HCT116 (cell line): Measurements from ENCODE around the gene NNAT. TPM values are rescaled to one million over a fixed set of nuclear protein-coding genes. Genes with fewer than 3 reads are reported as not detected.

Experiments used
- ATAC-seq: fragments of 200-7000 bp; cut with Tn5 transposase; 2 replicates; pipeline ENCODE4 v1.9.1; 2020; ENCODE audit warnings: mild to moderate bottlenecking, moderate library complexity
- BruUV-seq: library from RNA; stranded (reverse); fragments of 400-500 nt; replicated peaks from 2 replicates; lab custom pipeline; 2021; lab: Mats Ljungman, UMichigan
- CTCF ChIA-PET: fragments of 300-600 bp; sonication (Branson Sonifier 250); formaldehyde crosslinking; loops from one replicate; lab custom pipeline; 2021; ENCODE audit warnings: antibody characterized with exemption; lab: Charles Lee
- POLR2A ChIA-PET: fragments of 300-600, 350-600 bp; sonication (Branson Sonifier 250); formaldehyde crosslinking; loops from one replicate; lab custom pipeline; 2021; ENCODE audit warnings: antibody characterized with exemption; lab: Charles Lee
- RAD21 ChIA-PET, 2 experiments: fragments of 300-600 bp; sonication (Branson Sonifier 250); formaldehyde crosslinking; loops; one replicate each; lab custom pipeline; 2023; ENCODE audit warnings: low total read pairs in 2 of 2; ENCODE audit not compliant: uncharacterized antibody in 2 of 2, unreplicated experiment in 2 of 2, low non-redundant PET in 1 of 2; lab: Charles Lee
- DNase-seq: peaks from one replicate; pipeline ENCODE4 v3.0.0-alpha.2; 2010; ENCODE audit warnings: low read depth, low spot score
- H2AFZ ChIP-seq: fragments of 200-600 bp; shearing (Covaris generic), sonication (generic); 2 replicates; pipeline ENCODE4 v1.6.1; 2017; ENCODE audit warnings: low read depth, mixed run types, mixed read lengths, antibody characterized with exemption, low read length; ENCODE audit not compliant: poor library complexity, severe bottlenecking
- H3K27ac ChIP-seq: 2 replicates; pipeline ENCODE4 v1.5.1; 2012; ENCODE audit warnings: low read depth, low read length
- H3K27me3 ChIP-seq: fragments of 200-600 bp; sonication (generic); 2 replicates; pipeline ENCODE4 v1.6.1; 2016; ENCODE audit warnings: mixed run types, low read length, mixed read lengths; ENCODE audit not compliant: insufficient read depth
- H3K36me3 ChIP-seq, 2 experiments: fragments of 200-500 bp in 1 of 2; fragments of 200-600 bp in 1 of 2; sonication (Bioruptor generic) in 1 of 2; sonication (generic) in 1 of 2; 2 replicates each; pipeline versions ENCODE4 v1.5.1 to v1.6.1; 2014 to 2016; ENCODE audit warnings: low read length in 2 of 2, inconsistent platforms in 1 of 2, mixed read lengths in 1 of 2, mixed run types in 1 of 2; ENCODE audit not compliant: insufficient read depth in 2 of 2, control insufficient read depth in 1 of 2
- H3K4me1 ChIP-seq, 2 experiments: fragments of 200-600 bp in 1 of 2; sonication (generic) in 1 of 2; 2 replicates each; pipeline versions ENCODE4 v1.5.1 to v1.6.1; 2012 to 2017; ENCODE audit warnings: low read length in 2 of 2, inconsistent platforms in 1 of 2, mild to moderate bottlenecking in 1 of 2, mixed read lengths in 1 of 2, mixed run types in 1 of 2, moderate library complexity in 1 of 2; ENCODE audit not compliant: insufficient read depth in 2 of 2, control insufficient read depth in 1 of 2
- H3K4me2 ChIP-seq: fragments of 200-600 bp; sonication (generic); 2 replicates; pipeline ENCODE4 v1.6.1; 2017; ENCODE audit warnings: mixed run types, low read length, mixed read lengths
- H3K4me3 ChIP-seq, 2 experiments: fragments of 200-600 bp in 1 of 2; sonication (generic) in 1 of 2; replicated peaks in 1 of 2; 2 replicates each; pipeline ENCODE4 v1.5.1; 2011 to 2016; ENCODE audit warnings: low read length in 2 of 2, control low read depth in 1 of 2, low read depth in 1 of 2, mild to moderate bottlenecking in 1 of 2, mixed read lengths in 1 of 2, mixed run types in 1 of 2
- H3K79me2 ChIP-seq: fragments of 200-600 bp; sonication (generic); 2 replicates; pipeline ENCODE4 v1.6.1; 2017; ENCODE audit warnings: mild to moderate bottlenecking, mixed run types, low read length, moderate library complexity, mixed read lengths; ENCODE audit not compliant: insufficient read depth
- H3K9ac ChIP-seq: fragments of 200-600 bp; sonication (generic); 2 replicates; pipeline ENCODE4 v1.6.1; 2016; ENCODE audit warnings: low read length, mixed read lengths
- H3K9me2 ChIP-seq: fragments of 200-600 bp; sonication (generic), shearing (Covaris generic); 2 replicates; pipeline ENCODE4 v1.6.1; 2017; ENCODE audit warnings: mixed run types, mild to moderate bottlenecking, moderate library complexity; ENCODE audit not compliant: insufficient read depth
- H3K9me3 ChIP-seq, 2 experiments: fragments of 200-500 bp in 1 of 2; fragments of 200-600 bp in 1 of 2; sonication (Bioruptor generic) in 1 of 2; sonication (generic) in 1 of 2; 2 replicates each; pipeline ENCODE4 v1.6.1; 2014 to 2017; ENCODE audit warnings: low read length in 2 of 2, mixed read lengths in 2 of 2, inconsistent platforms in 1 of 2, low read depth in 1 of 2, mild to moderate bottlenecking in 1 of 2, mixed run types in 1 of 2, moderate library complexity in 1 of 2; ENCODE audit not compliant: control insufficient read depth in 1 of 2, insufficient read depth in 1 of 2
- H4K20me1 ChIP-seq: fragments of 200-600 bp; sonication (generic), shearing (Covaris generic); 2 replicates; pipeline ENCODE4 v1.6.1; 2017; ENCODE audit warnings: mixed run types, mild to moderate bottlenecking, moderate library complexity; ENCODE audit not compliant: insufficient read depth
- CBX3 ChIP-seq: IDR thresholded peaks from 2 replicates; pipeline ENCODE4 v1.6.1; 2012; ENCODE audit warnings: low read depth
- CEBPB ChIP-seq: IDR thresholded peaks from 2 replicates; pipeline ENCODE4 v1.6.1; 2012; ENCODE audit warnings: low read depth
- EGR1 ChIP-seq: IDR thresholded peaks from 2 replicates; pipeline ENCODE4 v1.6.1; 2012; ENCODE audit warnings: low read depth
- ELF1 ChIP-seq: IDR thresholded peaks from 2 replicates; pipeline ENCODE4 v1.6.1; 2012; ENCODE audit warnings: low read depth, borderline replicate concordance
- EZH2 ChIP-seq: fragments of 200-600 bp; sonication (generic); IDR thresholded peaks from 2 replicates; pipeline ENCODE4 v1.6.1; 2017; ENCODE audit warnings: antibody characterized with exemption, mixed run types
- EZH2phosphoT487 ChIP-seq: fragments of 200-600 bp; IDR thresholded peaks from 2 replicates; pipeline ENCODE4 v1.6.1; 2018; ENCODE audit warnings: antibody characterized with exemption, borderline replicate concordance
- JUND ChIP-seq: IDR thresholded peaks from 2 replicates; pipeline ENCODE4 v1.6.1; 2012
- POLR2A ChIP-seq: IDR thresholded peaks from 2 replicates; pipeline ENCODE4 v1.7.0; 2011; ENCODE audit warnings: borderline replicate concordance; ENCODE audit not compliant: insufficient read depth, insufficient read length; ENCODE audit errors: extremely low read depth
- POLR2AphosphoS5 ChIP-seq: IDR thresholded peaks from 2 replicates; pipeline ENCODE4 v1.6.1; 2011; ENCODE audit warnings: mild to moderate bottlenecking, low read depth, low read length, moderate library complexity
- RAD21 ChIP-seq: IDR thresholded peaks from 2 replicates; pipeline ENCODE4 v1.6.1; 2012; ENCODE audit warnings: low read depth, mild to moderate bottlenecking
- SP1 ChIP-seq: IDR thresholded peaks from 2 replicates; pipeline ENCODE4 v1.6.1; 2012; ENCODE audit warnings: low read depth
- SRF ChIP-seq: IDR thresholded peaks from 2 replicates; pipeline ENCODE4 v1.6.1; 2012; ENCODE audit warnings: low read depth
- TCF7L2 ChIP-seq: IDR thresholded peaks from 2 replicates; pipeline ENCODE4 v1.7.0; 2011; ENCODE audit warnings: borderline replicate concordance, inconsistent platforms; ENCODE audit not compliant: insufficient read depth, insufficient read length; ENCODE audit errors: extremely low read depth
- ZNF274 ChIP-seq: fragments of 200-500 bp; sonication (Bioruptor generic); IDR thresholded peaks from 2 replicates; pipeline ENCODE4 v1.6.1; 2014; ENCODE audit warnings: mild to moderate bottlenecking, low read depth, low read length, inconsistent platforms
- intact Hi-C: fragments of 100-400 bp; cut with micrococcal nuclease; formaldehyde crosslinking; loops from 2 replicates; pipeline ENCODE4 v1.10.0; 2022
- total RNA-seq: library from RNA; stranded (reverse); gene quantifications from one replicate; pipeline ENCODE4 v1.2.1, GENCODE V29; 2021; ENCODE audit not compliant: unreplicated experiment
- TF ChIP-seq, protein P1 (sequence below): IDR thresholded peaks from 2 replicates; pipeline ENCODE4 v1.6.1; 2012
- TF ChIP-seq, protein P2 (sequence below), 3 experiments: fragments of 200-600 bp in 1 of 3; sonication (generic) in 1 of 3; IDR thresholded peaks in 2 of 3; conservative IDR thresholded peaks in 1 of 3; 2 replicates each; pipeline ENCODE4 v1.5.1; 2012 to 2017; ENCODE audit warnings: low read depth in 2 of 3, low read length in 2 of 3, antibody characterized with exemption in 1 of 3, borderline replicate concordance in 1 of 3, control low read depth in 1 of 3, mild to moderate bottlenecking in 1 of 3, mixed read lengths in 1 of 3, mixed run types in 1 of 3, moderate library complexity in 1 of 3; ENCODE audit not compliant: insufficient read depth in 1 of 3
- TF ChIP-seq, protein P3 (sequence below): IDR thresholded peaks from 2 replicates; pipeline ENCODE4 v1.6.1; 2012; ENCODE audit warnings: low read depth
- TF ChIP-seq, protein P4 (sequence below): IDR thresholded peaks from 2 replicates; pipeline ENCODE4 v1.6.1; 2012
- TF ChIP-seq, protein P5 (sequence below): IDR thresholded peaks from 2 replicates; pipeline ENCODE4 v1.6.1; 2011; ENCODE audit warnings: mild to moderate bottlenecking, low read length, moderate library complexity; ENCODE audit not compliant: insufficient replicate concordance; ENCODE audit errors: extremely low read depth

NNAT gene
- total RNA-seq, 1 experiment from 2014 or later: not detected

DNA sequence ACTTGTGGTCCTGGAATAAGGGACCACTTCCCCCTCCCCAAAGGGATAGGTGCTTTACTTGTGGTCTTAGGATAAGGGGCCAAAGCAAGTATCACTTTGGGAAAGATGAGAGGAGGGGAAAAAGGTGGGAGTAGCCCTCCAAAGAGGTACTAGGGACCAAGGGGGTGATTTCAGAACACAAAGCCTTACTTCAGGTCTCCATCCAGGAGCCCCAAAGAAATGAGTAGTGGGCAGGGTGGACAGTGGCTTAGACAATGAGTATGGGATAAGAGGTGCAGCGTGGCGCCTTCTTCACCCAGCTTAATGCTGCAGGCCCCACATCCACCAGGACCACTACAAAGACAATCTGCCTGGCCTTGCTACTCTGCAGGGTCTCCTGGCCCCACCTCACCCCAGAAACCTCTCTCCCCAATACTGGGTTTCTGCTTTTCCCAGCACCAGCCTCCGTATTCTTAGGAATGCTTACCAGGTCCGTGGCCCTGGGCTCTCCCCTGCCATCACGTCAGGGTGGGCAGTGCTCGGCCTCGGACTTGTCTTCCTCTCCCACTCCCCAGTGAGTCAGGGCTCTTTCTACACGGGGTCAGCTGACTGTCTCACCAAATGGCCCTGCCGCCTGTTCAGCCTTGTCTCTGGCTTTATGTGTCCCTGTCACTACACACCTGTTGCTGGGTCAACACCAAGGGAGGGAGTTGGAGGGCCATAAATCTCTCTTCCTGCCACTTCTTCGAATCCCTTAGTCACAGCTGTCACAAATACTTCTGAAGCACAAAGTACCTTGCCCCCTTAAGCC is 3.1 kb downstream of the NNAT start:
- no peaks in the 10 kb centered on the region for H3K27me3 ChIP-seq
- no peaks in the 10 kb centered on the region for H3K9me2 ChIP-seq
- ATAC-seq: no peak
- H4K20me1 ChIP-seq: no peaks in the 10 kb centered on the region
- ChIA-PET CTCF (no interaction called here), RAD21 (interaction anchor here in 1 of 2 experiments (0.7 kb wide), 1 partner anchor 16 kb away, joined by 3 read pairs; no protein-coding TSS in a partner anchor), POLR2A (no interaction called here)
- H3K4me3 ChIP-seq: no peak overlapping the region
- DNase-seq: no peak
- H3K36me3 ChIP-seq: no peaks in the 10 kb centered on the region; a peak in 1 of 4 replicates
- intact Hi-C loops: no loop called here
- no TSS peak for BruUV-seq
- H3K27ac ChIP-seq: 0 out of 2 replicates have a peak overlapping the region, but pooled peaks have one; percentile 36
- TF ChIP-seq, protein P1, sequence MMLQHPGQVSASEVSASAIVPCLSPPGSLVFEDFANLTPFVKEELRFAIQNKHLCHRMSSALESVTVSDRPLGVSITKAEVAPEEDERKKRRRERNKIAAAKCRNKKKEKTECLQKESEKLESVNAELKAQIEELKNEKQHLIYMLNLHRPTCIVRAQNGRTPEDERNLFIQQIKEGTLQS: no peak
- no peak for TF ChIP-seq CEBPB
- no peak for TF ChIP-seq ELF1
- no peak for TF ChIP-seq JUND
- no peak for TF ChIP-seq TCF7L2
- no peak for TF ChIP-seq POLR2A
- TF ChIP-seq, protein P2, sequence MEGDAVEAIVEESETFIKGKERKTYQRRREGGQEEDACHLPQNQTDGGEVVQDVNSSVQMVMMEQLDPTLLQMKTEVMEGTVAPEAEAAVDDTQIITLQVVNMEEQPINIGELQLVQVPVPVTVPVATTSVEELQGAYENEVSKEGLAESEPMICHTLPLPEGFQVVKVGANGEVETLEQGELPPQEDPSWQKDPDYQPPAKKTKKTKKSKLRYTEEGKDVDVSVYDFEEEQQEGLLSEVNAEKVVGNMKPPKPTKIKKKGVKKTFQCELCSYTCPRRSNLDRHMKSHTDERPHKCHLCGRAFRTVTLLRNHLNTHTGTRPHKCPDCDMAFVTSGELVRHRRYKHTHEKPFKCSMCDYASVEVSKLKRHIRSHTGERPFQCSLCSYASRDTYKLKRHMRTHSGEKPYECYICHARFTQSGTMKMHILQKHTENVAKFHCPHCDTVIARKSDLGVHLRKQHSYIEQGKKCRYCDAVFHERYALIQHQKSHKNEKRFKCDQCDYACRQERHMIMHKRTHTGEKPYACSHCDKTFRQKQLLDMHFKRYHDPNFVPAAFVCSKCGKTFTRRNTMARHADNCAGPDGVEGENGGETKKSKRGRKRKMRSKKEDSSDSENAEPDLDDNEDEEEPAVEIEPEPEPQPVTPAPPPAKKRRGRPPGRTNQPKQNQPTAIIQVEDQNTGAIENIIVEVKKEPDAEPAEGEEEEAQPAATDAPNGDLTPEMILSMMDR (IDR thresholded peaks at IDR 0.05 in 2 of 3, conservative IDR thresholded peaks at IDR 0.05 in 1 of 3; ENCODE audit: borderline replicate concordance in 1 of 3, insufficient read depth in 1 of 3, low read depth in 2 of 3, low read length in 2 of 3): no peak
- TF ChIP-seq, protein P3, sequence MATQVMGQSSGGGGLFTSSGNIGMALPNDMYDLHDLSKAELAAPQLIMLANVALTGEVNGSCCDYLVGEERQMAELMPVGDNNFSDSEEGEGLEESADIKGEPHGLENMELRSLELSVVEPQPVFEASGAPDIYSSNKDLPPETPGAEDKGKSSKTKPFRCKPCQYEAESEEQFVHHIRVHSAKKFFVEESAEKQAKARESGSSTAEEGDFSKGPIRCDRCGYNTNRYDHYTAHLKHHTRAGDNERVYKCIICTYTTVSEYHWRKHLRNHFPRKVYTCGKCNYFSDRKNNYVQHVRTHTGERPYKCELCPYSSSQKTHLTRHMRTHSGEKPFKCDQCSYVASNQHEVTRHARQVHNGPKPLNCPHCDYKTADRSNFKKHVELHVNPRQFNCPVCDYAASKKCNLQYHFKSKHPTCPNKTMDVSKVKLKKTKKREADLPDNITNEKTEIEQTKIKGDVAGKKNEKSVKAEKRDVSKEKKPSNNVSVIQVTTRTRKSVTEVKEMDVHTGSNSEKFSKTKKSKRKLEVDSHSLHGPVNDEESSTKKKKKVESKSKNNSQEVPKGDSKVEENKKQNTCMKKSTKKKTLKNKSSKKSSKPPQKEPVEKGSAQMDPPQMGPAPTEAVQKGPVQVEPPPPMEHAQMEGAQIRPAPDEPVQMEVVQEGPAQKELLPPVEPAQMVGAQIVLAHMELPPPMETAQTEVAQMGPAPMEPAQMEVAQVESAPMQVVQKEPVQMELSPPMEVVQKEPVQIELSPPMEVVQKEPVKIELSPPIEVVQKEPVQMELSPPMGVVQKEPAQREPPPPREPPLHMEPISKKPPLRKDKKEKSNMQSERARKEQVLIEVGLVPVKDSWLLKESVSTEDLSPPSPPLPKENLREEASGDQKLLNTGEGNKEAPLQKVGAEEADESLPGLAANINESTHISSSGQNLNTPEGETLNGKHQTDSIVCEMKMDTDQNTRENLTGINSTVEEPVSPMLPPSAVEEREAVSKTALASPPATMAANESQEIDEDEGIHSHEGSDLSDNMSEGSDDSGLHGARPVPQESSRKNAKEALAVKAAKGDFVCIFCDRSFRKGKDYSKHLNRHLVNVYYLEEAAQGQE: no peak
- TF ChIP-seq SRF: no peak
- no peak for TF ChIP-seq EZH2phosphoT487
- TF ChIP-seq POLR2AphosphoS5: no peak
- TF ChIP-seq, protein P4, sequence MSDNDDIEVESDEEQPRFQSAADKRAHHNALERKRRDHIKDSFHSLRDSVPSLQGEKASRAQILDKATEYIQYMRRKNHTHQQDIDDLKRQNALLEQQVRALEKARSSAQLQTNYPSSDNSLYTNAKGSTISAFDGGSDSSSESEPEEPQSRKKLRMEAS: no peak
- TF ChIP-seq, protein P5, sequence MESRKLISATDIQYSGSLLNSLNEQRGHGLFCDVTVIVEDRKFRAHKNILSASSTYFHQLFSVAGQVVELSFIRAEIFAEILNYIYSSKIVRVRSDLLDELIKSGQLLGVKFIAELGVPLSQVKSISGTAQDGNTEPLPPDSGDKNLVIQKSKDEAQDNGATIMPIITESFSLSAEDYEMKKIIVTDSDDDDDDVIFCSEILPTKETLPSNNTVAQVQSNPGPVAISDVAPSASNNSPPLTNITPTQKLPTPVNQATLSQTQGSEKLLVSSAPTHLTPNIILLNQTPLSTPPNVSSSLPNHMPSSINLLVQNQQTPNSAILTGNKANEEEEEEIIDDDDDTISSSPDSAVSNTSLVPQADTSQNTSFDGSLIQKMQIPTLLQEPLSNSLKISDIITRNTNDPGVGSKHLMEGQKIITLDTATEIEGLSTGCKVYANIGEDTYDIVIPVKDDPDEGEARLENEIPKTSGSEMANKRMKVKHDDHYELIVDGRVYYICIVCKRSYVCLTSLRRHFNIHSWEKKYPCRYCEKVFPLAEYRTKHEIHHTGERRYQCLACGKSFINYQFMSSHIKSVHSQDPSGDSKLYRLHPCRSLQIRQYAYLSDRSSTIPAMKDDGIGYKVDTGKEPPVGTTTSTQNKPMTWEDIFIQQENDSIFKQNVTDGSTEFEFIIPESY: no peak
- no peak for TF ChIP-seq CBX3
- TF ChIP-seq ZNF274: no peak
- no peak for TF ChIP-seq SP1
- no peak for TF ChIP-seq EGR1
- TF ChIP-seq RAD21: no peak
- no peak for TF ChIP-seq EZH2
- no peak overlapping the region for H2AFZ ChIP-seq
- no peaks in the 10 kb centered on the region for H3K9me3 ChIP-seq
- peak overlapping the region; percentile 95 for H3K4me2 ChIP-seq
- no peak overlapping the region for H3K9ac ChIP-seq
- H3K79me2 ChIP-seq: peaks cover 81% of the 10 kb centered on the region
- peaks cover 27 to 47% of the 10 kb centered on the region in 2 experiments for H3K4me1 ChIP-seq
